Common myeloid progenitor, CD34-positive (primary cell): ENCODE data around the gene CAVIN2.

Experiments used
- CTCF ChIA-PET: fragments of 350-600 bp; sonication (Branson Sonifier 250); formaldehyde crosslinking; loops from one replicate; lab custom pipeline; 2021; ENCODE audit warnings: antibody characterized with exemption; lab: Charles Lee
- POLR2A ChIA-PET: fragments of 350-600 bp; sonication (Branson Sonifier 250); formaldehyde crosslinking; loops from one replicate; lab custom pipeline; 2021; ENCODE audit warnings: antibody characterized with exemption; lab: Charles Lee
- DNase-seq, 3 donors: peaks; one replicate each; pipeline versions ENCODE4 v3.0.0 to v3.0.0-alpha.2; 2013
- H3K27ac ChIP-seq, 2 experiments: 1 replicate in 1 of 2; 2 replicates in 1 of 2; pipeline ENCODE4 v1.7.0; 2013; ENCODE audit warnings: inconsistent platforms in 2 of 2, low read length in 2 of 2, mild to moderate bottlenecking in 2 of 2, low read depth in 1 of 2, moderate library complexity in 1 of 2; ENCODE audit not compliant: severe bottlenecking in 2 of 2, insufficient read depth in 1 of 2, poor library complexity in 1 of 2
- H3K27me3 ChIP-seq, 5 experiments: replicated peaks in 2 of 5; 1 replicate in 3 of 5; 2 replicates in 2 of 5; pipeline versions ENCODE4 v1.6.1 to v1.7.0; 2013; ENCODE audit warnings: low read length in 4 of 5, mild to moderate bottlenecking in 2 of 5, moderate library complexity in 2 of 5, inconsistent platforms in 1 of 5; ENCODE audit not compliant: insufficient read depth in 5 of 5, control insufficient read depth in 4 of 5
- H3K36me3 ChIP-seq, 4 experiments: 1 replicate in 2 of 4; 2 replicates in 2 of 4; pipeline versions ENCODE4 v1.6.1 to v1.7.0; 2013; ENCODE audit warnings: low read length in 3 of 4, control low read depth in 1 of 4, mild to moderate bottlenecking in 1 of 4; ENCODE audit not compliant: control insufficient read depth in 4 of 4, insufficient read depth in 4 of 4
- H3K4me1 ChIP-seq, 4 experiments: 1 replicate in 3 of 4; 2 replicates in 1 of 4; pipeline versions ENCODE4 v1.6.1 to v1.7.1; 2013; ENCODE audit warnings: low read length in 3 of 4, mild to moderate bottlenecking in 3 of 4, control low read depth in 1 of 4, inconsistent platforms in 1 of 4, moderate library complexity in 1 of 4; ENCODE audit not compliant: control insufficient read depth in 4 of 4, insufficient read depth in 4 of 4; ENCODE audit errors: control extremely low read depth in 1 of 4
- H3K4me3 ChIP-seq, 7 experiments: 1 replicate in 4 of 7; 2 replicates in 3 of 7; pipeline versions ENCODE4 v1.5.1 to v1.7.0; 2013; ENCODE audit warnings: mild to moderate bottlenecking in 7 of 7, low read length in 6 of 7, moderate library complexity in 6 of 7, inconsistent platforms in 2 of 7, low read depth in 2 of 7, control low read depth in 1 of 7; ENCODE audit not compliant: insufficient read depth in 4 of 7, control insufficient read depth in 1 of 7; ENCODE audit errors: extremely low read depth in 1 of 7
- H3K9me3 ChIP-seq, 5 experiments: 1 replicate in 4 of 5; 2 replicates in 1 of 5; pipeline versions ENCODE4 v1.6.1 to v1.7.1; 2013; ENCODE audit warnings: low read length in 4 of 5, mild to moderate bottlenecking in 2 of 5, inconsistent platforms in 1 of 5, low read depth in 1 of 5, moderate library complexity in 1 of 5; ENCODE audit not compliant: control insufficient read depth in 4 of 5, insufficient read depth in 2 of 5; ENCODE audit errors: control extremely low read depth in 1 of 5
- WGBS: methylation state at CpG from one replicate; pipeline ENCODE4 v1.1.5; 2013; ENCODE audit not compliant: insufficient coverage; 5-methylcytosine and 5-hydroxymethylcytosine counted together

Gene CAVIN2

GRCh38 chr2:191818133-191818532 lies 28.8 kb downstream of the CAVIN2 start:
- ChIA-PET CTCF (interaction anchor here (0.6 to 3.0 kb wide), 7 partner anchors 9 to 344 kb away, joined by 3 to 20 read pairs (median 3); no protein-coding TSS in a partner anchor), POLR2A (interaction anchor here (0.7 kb wide), 1 partner anchor 765 kb away, joined by 3 read pairs; no protein-coding TSS in a partner anchor)
- Histone ChIP-seq H3K4me3 (no peak overlapping the region), H3K27ac (no peak overlapping the region), H3K36me3 (no peaks in the 10 kb centered on the region), H3K4me1 (no peaks in the 10 kb centered on the region), H3K27me3 (no peaks in the 10 kb centered on the region), H3K9me3 (no peaks in the 10 kb centered on the region)
- no CpG with 5 or more reads among the region's 1 CpG for WGBS
- no peak for DNase-seq

GRCh38 chr2:191815010-191815409 lies 31.9 kb downstream of the CAVIN2 start:
- no peak overlapping the region for H3K4me3 ChIP-seq
- no peaks in the 10 kb centered on the region for H3K36me3 ChIP-seq
- H3K9me3 ChIP-seq, result no peaks in the 10 kb centered on the region
- no peaks in the 10 kb centered on the region for H3K27me3 ChIP-seq
- POLR2A ChIA-PET, result no interaction called here
- WGBS, result 100% methylated on average over 1 of the region's 1 CpG
- CTCF ChIA-PET, result interaction anchor here (1.0 to 7.8 kb wide), 4 partner anchors 31 to 355 kb away, joined by 3 to 195 read pairs (median 3); partner anchors contain the start of gene CAVIN2
- no peak overlapping the region for H3K27ac ChIP-seq
- no peak for DNase-seq
- peaks cover 0 to 3% (median 0%) of the 10 kb centered on the region in 4 experiments for H3K4me1 ChIP-seq

- no peak for DNase-seq
- H3K27ac ChIP-seq, result no peak overlapping the region
- ChIA-PET POLR2A (no interaction called here), CTCF (interaction anchor here (1.0 to 7.8 kb wide), 10 partner anchors 12 to 479 kb away, joined by 3 to 195 read pairs (median 10); partner anchors contain the start of genes CAVIN2 and TMEFF2)
- H3K9me3 ChIP-seq, result no peaks in the 10 kb centered on the region
- H3K4me3 ChIP-seq, result no peak overlapping the region
- no peaks in the 10 kb centered on the region for H3K36me3 ChIP-seq
- H3K4me1 ChIP-seq, result peaks cover 0 to 3% (median 0%) of the 10 kb centered on the region in 4 experiments
- H3K27me3 ChIP-seq, result no peaks in the 10 kb centered on the region
- 83% methylated on average over 6 of the region's 8 CpGs for WGBS
These were observed 32.9 kb downstream of the CAVIN2 start for GRCh38 chr2:191813943-191814342.

- Histone ChIP-seq H3K9me3 (no peaks in the 10 kb centered on the region), H3K27me3 (no peaks in the 10 kb centered on the region), H3K27ac (no peak overlapping the region), H3K36me3 (no peaks in the 10 kb centered on the region), H3K4me3 (no peak overlapping the region), H3K4me1 (peaks cover 0 to 3% (median 0%) of the 10 kb centered on the region in 4 experiments)
- ChIA-PET POLR2A (no interaction called here), CTCF (interaction anchor here (0.6 to 7.8 kb wide), 38 partner anchors 8 to 1772 kb away, joined by 3 to 195 read pairs (median 5); partner anchors contain the start of genes CAVIN2 and TMEFF2)
- WGBS, result 60% methylated on average over 5 of the region's 9 CpGs
- DNase-seq, result peak; percentile 66 to 85 (median 76)
These were observed 34.9 kb downstream of the CAVIN2 start for GRCh38 chr2:191811807-191812602.

GRCh38 chr2:191806396-191806795 lies 40.5 kb downstream of the CAVIN2 start:
- H3K27me3 ChIP-seq, result no peaks in the 10 kb centered on the region
- no peak overlapping the region for H3K27ac ChIP-seq
- H3K9me3 ChIP-seq, result no peaks in the 10 kb centered on the region
- ChIA-PET CTCF (interaction anchor here (1.2 to 3.5 kb wide), 3 partner anchors 63 to 389 kb away, joined by 3 to 18 read pairs (median 3); no protein-coding TSS in a partner anchor), POLR2A (no interaction called here)
- no peaks in the 10 kb centered on the region for H3K36me3 ChIP-seq
- H3K4me3 ChIP-seq, result no peak overlapping the region
- DNase-seq, result peak in 2 of 3 donors; percentile 26 to 29
- H3K4me1 ChIP-seq, result peaks cover 0 to 3% (median 0%) of the 10 kb centered on the region in 4 experiments
- no CpG with 5 or more reads among the region's 1 CpG for WGBS

- CTCF ChIA-PET, result interaction anchor here (1.1 to 3.5 kb wide), 2 partner anchors 12 to 358 kb away, joined by 3 to 18 read pairs; no protein-coding TSS in a partner anchor
- Histone ChIP-seq H3K9me3 (no peaks in the 10 kb centered on the region), H3K36me3 (no peaks in the 10 kb centered on the region), H3K4me1 (peaks cover 0 to 3% (median 0%) of the 10 kb centered on the region in 4 experiments), H3K27ac (no peak overlapping the region), H3K4me3 (no peak overlapping the region), H3K27me3 (no peaks in the 10 kb centered on the region)
- POLR2A ChIA-PET, result no interaction called here
- DNase-seq, result no peak
- 97% methylated on average over 7 of the region's 9 CpGs for WGBS
These were observed 42.1 kb downstream of the CAVIN2 start for GRCh38 chr2:191804766-191805165.

- Histone ChIP-seq H3K36me3 (no peaks in the 10 kb centered on the region), H3K27ac (no peak overlapping the region), H3K4me1 (peaks cover 0 to 3% (median 0%) of the 10 kb centered on the region in 4 experiments), H3K27me3 (no peaks in the 10 kb centered on the region), H3K4me3 (no peak overlapping the region), H3K9me3 (no peaks in the 10 kb centered on the region)
- ChIA-PET CTCF (interaction anchor here (0.9 to 3.5 kb wide), 4 partner anchors 9 to 359 kb away, joined by 3 to 18 read pairs (median 6); no protein-coding TSS in a partner anchor), POLR2A (no interaction called here)
- no peak for DNase-seq
- WGBS, result no CpG with 5 or more reads among the region's 1 CpG
These were observed 43.9 kb downstream of the CAVIN2 start for GRCh38 chr2:191803007-191803406.
